Endometrium (tissue), 2 donors: ENCODE measurements around the gene CTAGE1.

Experiments used
- FAIRE-seq: peaks from 2 replicates; lab custom pipeline; 2012; peaks lifted over from hg19 to GRCh38; lab: Jason Lieb, UNC
- donor health status: control.
- donor health status: control.

The CTAGE1 gene

GRCh38 chr18:22391407-22392345 is 26.0 kb downstream of the CTAGE1 start:
- FAIRE-seq: no peak

GRCh38 chr18:22387787-22388186 is 29.9 kb downstream of the CTAGE1 start:
- FAIRE-seq: no peak

GRCh38 chr18:22387364-22387763 is 30.4 kb downstream of the CTAGE1 start:
- FAIRE-seq: no peak

GRCh38 chr18:22385718-22386117 is 32.0 kb downstream of the CTAGE1 start:
- no peak for FAIRE-seq

- no peak for FAIRE-seq
Measured at GRCh38 chr18:22378672-22379282, 38.9 kb downstream of the CTAGE1 start.

- no peak for FAIRE-seq
Measured at GRCh38 chr18:22377769-22378168, 39.9 kb downstream of the CTAGE1 start.

GRCh38 chr18:22370414-22370813 is 47.3 kb downstream of the CTAGE1 start:
- no peak for FAIRE-seq

GRCh38 chr18:22368021-22368420 is 49.7 kb downstream of the CTAGE1 start:
- no peak for FAIRE-seq

- no peak for FAIRE-seq
Measured at GRCh38 chr18:22367303-22367702, 50.4 kb downstream of the CTAGE1 start.

GRCh38 chr18:22363867-22364463 is 53.8 kb downstream of the CTAGE1 start:
- FAIRE-seq: no peak
